PC-3 (cell line): Measurements from ENCODE around the gene GAD2. TPM values are rescaled to one million over a fixed set of nuclear protein-coding genes. Genes with fewer than 3 reads are reported as not detected.
A peak's percentile ranks its signal among the peaks of the same experiment; 100 is the strongest.

Source experiments
- ATAC-seq: fragments of 200-7000 bp; cut with Tn5 transposase; 2 replicates; pipeline ENCODE4 v1.9.1; 2020; ENCODE audit warnings: mild to moderate bottlenecking, moderate library complexity
- BruUV-seq: library from RNA; stranded (reverse); fragments of 400-500 nt; replicated peaks from 2 replicates; lab custom pipeline; 2021; lab: Mats Ljungman, UMichigan
- CTCF ChIA-PET: fragments of 300-600 bp; sonication (Branson Sonifier 250); formaldehyde crosslinking; loops from one replicate; lab custom pipeline; 2022; ENCODE audit warnings: antibody characterized with exemption; lab: Charles Lee
- POLR2A ChIA-PET: fragments of 300-600 bp; sonication (Branson Sonifier 250); formaldehyde crosslinking; loops from one replicate; lab custom pipeline; 2022; ENCODE audit warnings: antibody characterized with exemption; ENCODE audit not compliant: unreplicated experiment; lab: Charles Lee
- DNase-seq: peaks from one replicate; pipeline ENCODE4 v3.0.0-alpha.2; 2015
- H2AFZ ChIP-seq: fragments of 300-600 bp; sonication (generic); 2 replicates; pipeline ENCODE4 v1.6.0; 2016; ENCODE audit warnings: antibody characterized with exemption, low read length
- H3F3A ChIP-seq: fragments of 300-600 bp; sonication (generic); one replicate; pipeline ENCODE4 v1.6.0; 2017; ENCODE audit warnings: antibody characterized with exemption, low read length, control low read depth, mild to moderate bottlenecking; ENCODE audit not compliant: unreplicated experiment
- H3K27ac ChIP-seq: fragments of 300-600 bp; sonication (generic); 2 replicates; pipeline ENCODE4 v1.5.1; 2016; ENCODE audit warnings: mild to moderate bottlenecking, low read length
- H3K27me3 ChIP-seq: fragments of 300-600 bp; sonication (generic); 2 replicates; pipeline ENCODE4 v1.6.1; 2016; ENCODE audit warnings: low read length, mixed read lengths
- H3K36me3 ChIP-seq: fragments of 300-600 bp; sonication (generic); 2 replicates; pipeline ENCODE4 v1.6.1; 2016; ENCODE audit warnings: low read depth, mixed run types, low read length, mixed read lengths
- H3K4me1 ChIP-seq: fragments of 300-600 bp; sonication (generic); 2 replicates; pipeline ENCODE4 v1.5.1; 2016; ENCODE audit warnings: low read length; ENCODE audit not compliant: insufficient read depth
- H3K4me2 ChIP-seq: fragments of 300-600 bp; sonication (generic); 2 replicates; pipeline ENCODE4 v1.6.0; 2016; ENCODE audit warnings: low read length
- H3K4me3 ChIP-seq: fragments of 300-600 bp; sonication (generic); 2 replicates; pipeline ENCODE4 v1.5.1; 2016; ENCODE audit warnings: mild to moderate bottlenecking, low read length, mixed read lengths
- H3K79me2 ChIP-seq: fragments of 300-600 bp; sonication (generic); 2 replicates; pipeline ENCODE4 v1.6.1; 2017; ENCODE audit warnings: low read length, mixed read lengths
- H3K9ac ChIP-seq: fragments of 300-600 bp; sonication (generic); 2 replicates; pipeline ENCODE4 v1.6.0; 2016; ENCODE audit warnings: mild to moderate bottlenecking, low read length
- H3K9me2 ChIP-seq: fragments of 300-600 bp; sonication (generic); replicated peaks from 2 replicates; pipeline ENCODE4 v1.6.1; 2016; ENCODE audit warnings: mixed run types, low read length, mixed read lengths
- H3K9me3 ChIP-seq: fragments of 300-600 bp; sonication (generic); 2 replicates; pipeline ENCODE4 v1.6.1; 2016; ENCODE audit warnings: low read length, mixed read lengths
- H4K20me1 ChIP-seq: fragments of 300-600 bp; sonication (generic); 2 replicates; pipeline ENCODE4 v1.6.1; 2016; ENCODE audit warnings: low read length, mixed read lengths
- CTCF ChIP-seq: fragments of 300-600 bp; sonication (generic); conservative IDR thresholded peaks from 2 replicates; pipeline ENCODE4 v1.5.1; 2017; ENCODE audit warnings: antibody characterized with exemption, low read depth, mild to moderate bottlenecking, low read length
- EZH2 ChIP-seq: fragments of 300-600 bp; sonication (generic); IDR thresholded peaks from one replicate; pipeline ENCODE4 v1.6.1; 2017; ENCODE audit warnings: antibody characterized with exemption, mild to moderate bottlenecking, low read length; ENCODE audit not compliant: unreplicated experiment
- EZH2phosphoT487 ChIP-seq: fragments of 300-600 bp; sonication (generic); IDR thresholded peaks from 2 replicates; pipeline ENCODE4 v1.6.1; 2018; ENCODE audit warnings: mild to moderate bottlenecking, antibody characterized with exemption, low read length, borderline replicate concordance
- intact Hi-C: fragments of 100-400 bp; cut with micrococcal nuclease; formaldehyde crosslinking; loops from 2 replicates; pipeline ENCODE4 v1.9.0; 2023
- total RNA-seq: library from RNA; depleted of rRNA; stranded (reverse); fragments of >200 nt; gene quantifications from 2 replicates; pipeline ENCODE4 v1.2.3, GENCODE V29; 2014

Gene GAD2
- total RNA-seq, 1 experiment from 2014 or later: not detected

GRCh38 chr10:26334232-26334931 lies 117.8 kb downstream of the GAD2 start:
- POLR2A ChIA-PET: no interaction called here
- H3K4me1 ChIP-seq: no peaks in the 10 kb centered on the region
- no peak overlapping the region for H3K9ac ChIP-seq
- H3K4me3 ChIP-seq: no peak overlapping the region
- no peaks in the 10 kb centered on the region for H3K36me3 ChIP-seq
- H2AFZ ChIP-seq: no peak overlapping the region
- CTCF ChIA-PET: no interaction called here
- H3K79me2 ChIP-seq: no peaks in the 10 kb centered on the region
- H3K9me2 ChIP-seq: no peaks in the 10 kb centered on the region
- peaks cover 16% of the 10 kb centered on the region for H3K27me3 ChIP-seq
- H3K4me2 ChIP-seq: no peak overlapping the region
- no peaks in the 10 kb centered on the region for H3K9me3 ChIP-seq
- no TSS peak for BruUV-seq
- no peak for TF ChIP-seq EZH2phosphoT487
- TF ChIP-seq CTCF: no peak
- TF ChIP-seq EZH2: no peak
- DNase-seq (no peak), ATAC-seq (no peak)
- H3F3A ChIP-seq: no peaks in the 10 kb centered on the region
- no peak overlapping the region for H3K27ac ChIP-seq
- no peaks in the 10 kb centered on the region for H4K20me1 ChIP-seq
- intact Hi-C loops: loop anchor here (10.0 kb wide), 1 partner anchor 540 kb away; no protein-coding TSS in a partner anchor

- Histone ChIP-seq H3F3A (no peaks in the 10 kb centered on the region), H3K9me2 (no peaks in the 10 kb centered on the region), H3K9me3 (no peaks in the 10 kb centered on the region), H3K27me3 (peaks cover 16% of the 10 kb centered on the region), H3K4me2 (peak overlapping the region; percentile 72), H3K9ac (no peak overlapping the region), H3K4me1 (no peaks in the 10 kb centered on the region), H3K79me2 (no peaks in the 10 kb centered on the region), H2AFZ (peak overlapping the region; percentile 35; the same call in 1 of the 2 replicates), H4K20me1 (no peaks in the 10 kb centered on the region), H3K27ac (no peak overlapping the region), H3K36me3 (no peaks in the 10 kb centered on the region), H3K4me3 (0 out of 2 replicates have a peak overlapping the region, but pooled peaks have one; percentile 28)
- DNase-seq (peak; percentile 62), ATAC-seq (peak; percentile 51)
- ChIA-PET POLR2A (no interaction called here), CTCF (no interaction called here)
- no TSS peak for BruUV-seq
- intact Hi-C loops: loop anchor here (1.0 to 10.0 kb wide), 2 partner anchors 222 to 540 kb away; no protein-coding TSS in a partner anchor
- TF ChIP-seq CTCF (peak; percentile 83), EZH2phosphoT487 (no peak)
Measured at GRCh38 chr10:26334932-26335573, 118.5 kb downstream of the GAD2 start.
